BE2C (cell line): Measurements from ENCODE around the gene MGLL.

Experiments used
- DNase-seq: peaks from one replicate; pipeline ENCODE4 v3.0.0-alpha.2; 2020
- H3K27me3 ChIP-seq: fragments of 250-450 bp; sonication (Bioruptor Pico); 2 replicates; pipeline ENCODE4 v1.5.1; 2020; ENCODE audit warnings: mild to moderate bottlenecking
- H3K36me3 ChIP-seq: fragments of 250-450 bp; sonication (Bioruptor Pico); 2 replicates; pipeline ENCODE4 v1.5.1; 2020; ENCODE audit warnings: mild to moderate bottlenecking
- H3K4me1 ChIP-seq: fragments of 250-450 bp; sonication (Bioruptor Pico); 2 replicates; pipeline ENCODE4 v1.5.1; 2020
- H3K4me3 ChIP-seq: 2 replicates; pipeline ENCODE4 v1.5.1; 2011; ENCODE audit warnings: low read depth, low read length
- H3K9me3 ChIP-seq: fragments of 250-450 bp; sonication (Bioruptor Pico); 2 replicates; pipeline ENCODE4 v1.5.1; 2020
- CTCF ChIP-seq: IDR thresholded peaks from 2 replicates; pipeline ENCODE4 v1.5.1; 2012; ENCODE audit warnings: mild to moderate bottlenecking, low read depth, low read length

Gene MGLL

GRCh38 chr3:127675651-127676391 is 146.5 kb downstream of the MGLL start:
- Histone ChIP-seq H3K4me3 (no peak overlapping the region), H3K36me3 (no peaks in the 10 kb centered on the region), H3K9me3 (no peaks in the 10 kb centered on the region), H3K27me3 (no peaks in the 10 kb centered on the region), H3K4me1 (peaks cover 3% of the 10 kb centered on the region; the same call in 1 of the 2 replicates)
- DNase-seq, result peak; percentile 5
- TF ChIP-seq CTCF, result no peak

- H3K36me3 ChIP-seq, result no peaks in the 10 kb centered on the region
- no peak overlapping the region for H3K4me3 ChIP-seq
- DNase-seq, result peak; percentile 3
- H3K27me3 ChIP-seq, result no peaks in the 10 kb centered on the region
- peaks cover 3% of the 10 kb centered on the region; the same call in 1 of the 2 replicates for H3K4me1 ChIP-seq
- H3K9me3 ChIP-seq, result no peaks in the 10 kb centered on the region
- no peak for TF ChIP-seq CTCF
Observed at GRCh38 chr3:127674790-127675189, 147.5 kb downstream of the MGLL start.

GRCh38 chr3:127674101-127674721 is 148.1 kb downstream of the MGLL start:
- no peak for DNase-seq
- Histone ChIP-seq H3K36me3 (no peaks in the 10 kb centered on the region), H3K27me3 (no peaks in the 10 kb centered on the region), H3K4me3 (peak overlapping the region; percentile 68; the same call in 1 of the 2 replicates), H3K9me3 (no peaks in the 10 kb centered on the region), H3K4me1 (peaks cover 3% of the 10 kb centered on the region; the same call in 1 of the 2 replicates)
- no peak for TF ChIP-seq CTCF

- DNase-seq, result peak; percentile 70
- H3K4me3 ChIP-seq, result peak overlapping the region; percentile 68
- no peaks in the 10 kb centered on the region; the same call in 1 of the 2 replicates for H3K36me3 ChIP-seq
- H3K9me3 ChIP-seq, result no peaks in the 10 kb centered on the region
- peaks cover 3% of the 10 kb centered on the region; the same call in 1 of the 2 replicates for H3K4me1 ChIP-seq
- TF ChIP-seq CTCF, result no peak
- no peaks in the 10 kb centered on the region for H3K27me3 ChIP-seq
Observed at GRCh38 chr3:127673191-127674100, 148.9 kb downstream of the MGLL start.

GRCh38 chr3:127672429-127673190 is 149.7 kb downstream of the MGLL start, which contains the start of gene ABTB1:
ABTB1 (plus strand) TSS chr3:127672952; CDS start chr3:127673026, 74 bp downstream.
- peak; percentile 93 for DNase-seq
- Histone ChIP-seq H3K27me3 (no peaks in the 10 kb centered on the region), H3K36me3 (no peaks in the 10 kb centered on the region; the same call in 1 of the 2 replicates), H3K4me3 (peak within 1 kb of the TSS; percentile 68), H3K9me3 (no peaks in the 10 kb centered on the region), H3K4me1 (peaks cover 3% of the 10 kb centered on the region; the same call in 1 of the 2 replicates)
- no peak for TF ChIP-seq CTCF
